HG03025 (cell line): ENCODE results near the gene TAF1C.
"Not testable (repeated sequence)": the region's sequence is repeated elsewhere in the genome, so short reads cannot be mapped to it uniquely, and the experiment has no call there.

Experiments
- ATAC-seq: cut with Tn5 transposase; IDR thresholded peaks from one replicate; pipeline ENCODE4 v1.9.1; 2021; ENCODE audit warnings: mild to moderate bottlenecking, moderate library complexity; ENCODE audit not compliant: unreplicated experiment, low FRiP score

TAF1C gene, protein sequence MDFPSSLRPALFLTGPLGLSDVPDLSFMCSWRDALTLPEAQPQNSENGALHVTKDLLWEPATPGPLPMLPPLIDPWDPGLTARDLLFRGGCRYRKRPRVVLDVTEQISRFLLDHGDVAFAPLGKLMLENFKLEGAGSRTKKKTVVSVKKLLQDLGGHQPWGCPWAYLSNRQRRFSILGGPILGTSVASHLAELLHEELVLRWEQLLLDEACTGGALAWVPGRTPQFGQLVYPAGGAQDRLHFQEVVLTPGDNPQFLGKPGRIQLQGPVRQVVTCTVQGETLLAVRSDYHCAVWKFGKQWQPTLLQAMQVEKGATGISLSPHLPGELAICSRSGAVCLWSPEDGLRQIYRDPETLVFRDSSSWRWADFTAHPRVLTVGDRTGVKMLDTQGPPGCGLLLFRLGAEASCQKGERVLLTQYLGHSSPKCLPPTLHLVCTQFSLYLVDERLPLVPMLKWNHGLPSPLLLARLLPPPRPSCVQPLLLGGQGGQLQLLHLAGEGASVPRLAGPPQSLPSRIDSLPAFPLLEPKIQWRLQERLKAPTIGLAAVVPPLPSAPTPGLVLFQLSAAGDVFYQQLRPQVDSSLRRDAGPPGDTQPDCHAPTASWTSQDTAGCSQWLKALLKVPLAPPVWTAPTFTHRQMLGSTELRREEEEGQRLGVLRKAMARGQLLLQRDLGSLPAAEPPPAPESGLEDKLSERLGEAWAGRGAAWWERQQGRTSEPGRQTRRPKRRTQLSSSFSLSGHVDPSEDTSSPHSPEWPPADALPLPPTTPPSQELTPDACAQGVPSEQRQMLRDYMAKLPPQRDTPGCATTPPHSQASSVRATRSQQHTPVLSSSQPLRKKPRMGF

DNA sequence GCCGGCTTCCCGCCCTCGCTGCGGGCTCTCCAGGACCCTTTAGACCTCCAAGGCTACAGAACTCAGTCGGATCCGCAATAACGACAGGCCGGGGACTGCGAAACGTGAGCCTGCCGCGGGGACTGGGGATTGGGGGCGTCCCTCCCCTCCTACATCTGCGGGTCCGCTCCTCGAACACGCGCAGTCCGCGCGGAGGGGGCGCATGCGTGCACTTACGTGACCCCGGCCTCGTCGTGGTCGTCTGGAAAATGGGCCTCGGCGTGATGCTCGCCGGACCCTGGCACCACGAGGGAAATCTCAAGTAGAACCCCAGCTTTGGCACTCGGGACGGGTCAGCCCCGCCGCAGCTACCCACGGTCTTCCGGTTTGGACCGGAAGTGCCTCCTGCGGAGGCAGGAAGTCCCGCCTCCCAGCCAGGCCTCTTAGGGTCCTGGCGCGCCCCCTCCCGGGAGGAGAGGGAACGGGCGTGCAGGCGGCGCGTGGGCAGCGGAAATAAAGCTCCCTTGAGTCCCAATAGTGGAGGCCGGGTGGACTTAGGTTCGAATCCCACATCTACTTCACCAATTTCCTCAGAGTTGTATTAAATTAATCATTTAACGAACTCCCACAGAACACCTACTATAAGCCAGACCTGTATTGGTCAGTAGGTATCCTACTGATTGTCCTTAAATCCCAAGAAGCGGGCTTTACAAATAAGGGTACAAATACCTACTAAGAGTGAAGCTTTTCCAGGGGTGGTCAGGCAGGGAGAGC, at the start of gene TAF1C:
Gene TAF1C (minus strand): TSS at position 373 of the 753 bp plus-strand sequence. CDS start 2,069 bp downstream, outside the sequence.
- peak; percentile 80 for ATAC-seq

DNA sequence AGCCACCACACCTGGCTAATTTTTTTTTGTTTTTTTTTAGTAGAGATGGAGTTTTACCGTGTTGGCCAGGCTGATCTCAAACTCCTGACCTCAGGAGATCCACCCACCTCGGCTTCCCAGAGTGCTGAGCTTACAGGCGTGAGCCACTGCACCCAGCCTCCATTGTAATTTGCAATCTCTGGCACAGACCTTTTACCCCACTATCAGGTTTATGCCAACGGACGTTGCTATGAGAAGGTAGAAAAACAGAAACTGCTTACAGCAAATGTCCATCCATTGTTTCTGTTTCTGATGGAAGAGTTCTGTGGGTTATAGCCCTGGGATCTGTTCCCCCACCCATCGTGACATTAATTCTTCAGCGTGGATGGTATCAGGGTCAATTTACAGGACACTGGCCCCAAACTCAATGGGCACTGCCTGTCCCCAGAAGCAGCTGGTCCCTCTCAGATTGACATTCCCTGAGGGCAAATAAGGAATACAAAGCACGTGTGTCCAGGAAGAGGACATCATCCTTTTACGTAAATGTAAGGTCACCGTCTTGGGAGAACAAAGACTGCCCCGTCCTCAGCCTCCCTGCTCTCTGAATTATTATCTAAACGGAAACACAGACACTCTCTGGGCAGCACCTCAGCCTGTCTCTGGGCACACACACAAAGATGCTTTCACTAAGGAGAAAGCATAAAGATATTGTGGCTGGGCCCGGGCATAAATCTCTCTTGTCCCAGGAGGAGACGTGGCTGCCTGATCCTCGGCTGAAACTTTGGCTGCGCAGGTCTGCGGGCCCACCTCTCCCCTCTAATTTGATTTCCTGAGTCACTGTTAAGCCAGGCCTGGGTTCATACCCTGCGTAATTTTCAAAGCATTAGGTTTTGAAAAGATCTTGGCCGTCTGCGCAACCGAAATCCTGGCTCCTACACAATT, 47.7 kb upstream of the TAF1C start:
- ATAC-seq: no peak

DNA sequence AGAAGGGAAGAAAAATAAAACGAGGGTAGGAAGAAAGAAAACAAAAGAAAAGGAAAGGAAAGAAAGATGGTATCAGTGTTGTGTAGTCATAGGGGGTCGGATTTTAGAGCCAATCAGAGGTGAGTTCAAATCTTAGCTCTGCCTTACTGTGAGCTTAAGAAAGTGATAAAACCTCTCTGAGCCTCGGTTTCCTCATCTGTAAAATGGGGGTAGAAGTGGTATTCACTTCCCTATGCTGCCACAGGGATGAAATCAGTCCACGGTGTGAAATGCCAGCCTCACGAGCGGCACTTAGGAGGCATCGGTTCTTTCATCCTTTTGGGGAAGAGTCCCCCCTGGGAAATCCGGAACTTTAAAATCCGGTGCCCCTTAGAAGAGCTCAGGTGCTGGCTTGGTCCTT, 46.9 kb upstream of the TAF1C start:
- ATAC-seq: no peak

DNA sequence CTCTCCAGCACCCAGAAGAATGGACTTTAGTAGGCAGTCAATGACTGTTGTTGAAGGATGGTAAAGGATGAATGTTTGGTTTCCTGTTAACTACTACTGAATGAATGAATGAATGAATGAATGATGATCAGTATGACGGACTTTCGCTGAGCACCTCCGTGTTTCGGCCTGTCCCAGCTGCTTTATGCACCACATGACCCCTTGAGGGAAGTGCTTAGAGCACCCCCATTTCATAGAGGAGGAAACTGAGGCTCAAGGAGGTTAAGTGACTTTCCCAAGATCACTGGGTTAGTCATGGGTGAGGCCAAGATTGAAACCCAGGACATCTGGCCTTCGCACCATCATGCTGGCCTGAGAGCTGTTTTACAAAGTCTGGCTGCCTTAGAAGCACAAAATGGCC, 46.1 kb upstream of the TAF1C start:
- ATAC-seq: no peak

DNA sequence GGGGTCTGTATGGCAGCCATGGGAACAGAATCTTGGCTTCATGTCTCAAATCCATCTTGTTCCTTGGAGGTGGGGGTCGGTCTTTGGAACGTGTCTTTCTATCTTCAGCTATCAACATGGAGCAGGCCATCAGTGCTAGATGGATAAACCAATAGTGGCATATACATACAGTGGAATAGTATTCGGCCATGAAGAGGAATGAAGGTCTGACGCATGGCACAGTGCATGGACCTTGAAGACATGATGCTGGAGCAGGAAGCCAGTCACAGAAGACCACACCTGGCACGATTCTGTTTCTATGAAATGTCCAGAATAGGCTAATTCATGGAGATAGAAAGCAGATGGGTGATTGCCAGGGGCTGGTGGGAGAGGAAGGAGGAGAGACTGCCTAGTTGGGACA, 45.2 kb upstream of the TAF1C start:
- ATAC-seq: no peak

DNA sequence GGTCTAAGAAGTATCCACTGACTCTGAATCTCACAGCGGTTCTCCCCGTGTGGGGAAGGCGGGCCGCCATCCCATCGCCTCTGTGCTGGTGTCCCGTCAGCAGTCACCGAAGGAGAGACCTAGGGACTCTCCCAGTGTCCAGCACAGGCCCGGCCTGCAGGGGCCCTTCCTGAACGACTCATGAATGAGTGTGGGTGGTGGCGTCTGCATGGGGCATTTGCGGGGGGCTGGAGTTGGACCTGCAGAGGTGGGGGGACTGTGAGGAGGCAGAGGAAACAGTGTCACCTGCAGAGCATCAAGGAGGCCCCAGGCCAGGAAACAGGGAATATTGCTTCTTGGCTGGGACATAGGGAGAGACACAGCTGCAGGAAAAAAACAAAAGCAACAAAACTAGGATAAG, 42.6 kb upstream of the TAF1C start:
- no peak for ATAC-seq

DNA sequence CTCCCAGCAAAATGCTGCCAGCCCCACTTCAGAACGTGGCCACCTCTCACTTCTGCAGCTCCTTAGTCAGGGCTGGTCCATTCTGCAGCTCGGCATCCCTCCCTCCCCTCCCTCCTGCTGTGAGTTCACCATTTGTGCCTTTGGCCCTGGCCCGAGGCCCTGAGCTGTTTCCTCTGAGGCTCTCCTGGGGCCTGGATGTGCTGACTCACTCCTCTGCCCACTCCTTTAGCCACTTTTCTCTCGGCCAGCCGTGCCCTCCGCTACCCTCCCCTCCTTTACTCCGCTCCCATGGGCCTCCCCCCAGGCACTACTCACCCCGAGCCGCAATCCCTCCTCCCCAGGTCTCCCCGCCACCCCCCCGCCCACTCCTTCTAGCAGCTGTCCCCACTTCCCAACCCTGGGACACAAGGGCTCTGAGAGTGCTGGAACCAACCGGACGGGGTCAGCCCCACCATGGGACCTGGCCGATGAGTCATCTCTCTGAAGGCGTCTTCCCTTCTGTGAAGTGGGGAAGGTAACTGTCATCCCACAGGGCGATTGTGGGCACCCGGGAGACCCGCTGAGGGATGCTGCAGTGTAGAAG, 41.5 kb upstream of the TAF1C start:
- ATAC-seq: no peak

DNA sequence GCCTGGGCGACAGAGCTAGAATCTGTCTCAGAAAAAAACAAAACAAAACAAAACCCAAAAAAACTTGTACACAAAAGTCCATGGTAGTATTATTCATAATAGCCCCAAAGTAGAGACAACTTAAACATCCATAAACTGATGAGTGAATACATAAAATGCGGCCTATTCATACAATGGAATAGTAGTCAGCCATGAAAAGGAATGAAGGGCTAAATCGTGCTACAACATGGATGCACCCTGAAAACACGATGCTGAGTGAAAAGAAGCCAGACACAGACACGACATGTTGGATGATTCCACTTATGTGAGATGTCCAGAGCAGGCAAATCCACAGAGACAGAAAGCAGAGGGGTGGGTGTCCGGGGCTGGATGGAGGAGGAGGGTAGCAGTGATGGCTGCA, 40.7 kb upstream of the TAF1C start:
- ATAC-seq: no peak

DNA sequence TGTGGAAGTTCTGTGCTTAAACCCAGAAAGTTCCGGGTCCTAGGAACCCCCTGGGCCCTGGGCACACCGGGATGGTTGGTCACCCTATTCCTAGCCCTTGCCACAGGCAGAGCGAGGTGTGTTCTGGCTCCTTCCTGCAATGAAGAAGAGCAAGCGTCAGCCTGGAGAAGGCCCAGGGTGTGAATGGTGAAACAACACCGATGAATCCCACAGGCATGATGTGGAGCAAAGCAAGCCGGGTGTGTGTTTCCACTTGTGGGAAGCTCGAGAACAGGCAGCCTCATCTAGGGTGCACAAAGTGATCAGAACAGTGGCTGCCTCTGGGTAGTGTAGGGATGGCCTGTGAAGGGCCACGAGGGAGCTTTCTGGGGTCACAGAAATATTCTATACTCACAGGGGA, 39.2 kb upstream of the TAF1C start:
- no peak for ATAC-seq

DNA sequence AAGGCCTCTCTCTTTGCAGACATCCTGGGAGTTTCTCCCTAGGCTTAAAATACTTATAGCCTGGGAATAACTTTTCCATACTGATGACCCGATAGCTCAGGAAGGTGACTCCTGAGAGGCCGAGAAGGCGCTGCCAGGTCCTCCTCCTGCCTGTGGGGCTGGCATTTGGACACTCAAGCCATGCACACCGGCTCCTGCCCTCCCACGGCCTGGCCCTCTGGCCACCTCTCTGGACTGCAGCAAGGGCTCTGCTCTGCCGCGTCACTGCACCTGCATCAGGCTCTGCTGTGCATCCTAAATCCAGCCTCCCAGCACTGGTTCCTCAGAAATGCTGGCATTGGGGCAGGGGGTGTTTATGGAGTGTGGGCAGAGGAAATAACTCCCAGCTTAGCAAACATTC, 38.7 kb upstream of the TAF1C start:
- no peak for ATAC-seq

DNA sequence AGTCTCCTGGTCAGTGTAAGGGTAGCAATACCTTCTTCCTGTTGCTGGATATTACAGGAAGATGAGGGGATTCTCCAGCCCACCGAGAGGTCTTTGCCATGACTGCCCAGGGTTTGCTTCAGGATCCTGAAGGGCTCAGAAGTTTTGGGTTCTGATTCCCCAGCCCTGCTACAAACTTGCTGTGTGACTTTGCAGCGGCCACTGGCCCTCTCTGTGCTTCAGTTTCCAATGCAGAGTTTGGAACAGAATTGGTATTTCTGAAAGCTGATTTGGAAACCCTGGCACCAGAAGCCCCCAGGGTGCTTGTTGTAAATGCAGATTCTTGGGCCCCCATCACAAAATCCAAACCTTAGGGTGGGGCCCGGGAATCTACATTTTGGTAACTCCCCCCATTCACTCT, 38.3 kb upstream of the TAF1C start:
- ATAC-seq: no peak

DNA sequence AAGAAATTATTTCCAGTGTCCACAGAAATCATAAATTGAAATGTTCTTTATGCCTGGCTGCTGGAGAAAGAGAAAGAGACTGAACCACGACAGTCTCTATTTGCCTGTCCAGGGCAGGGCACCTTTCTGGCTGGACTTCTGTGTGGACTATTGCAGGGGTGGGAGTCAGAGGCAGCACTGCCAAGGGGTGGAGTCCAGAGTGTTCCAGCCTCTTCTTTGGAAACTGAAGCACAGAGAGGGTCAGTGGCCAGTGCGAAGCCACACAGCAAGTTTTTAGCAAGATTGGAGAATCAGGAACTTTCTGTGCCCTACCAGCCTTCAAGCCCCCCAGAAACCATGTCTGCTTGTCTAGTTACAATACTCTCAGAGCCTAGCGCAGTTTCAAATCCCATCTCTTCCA, 37.7 kb upstream of the TAF1C start:
- ATAC-seq: no peak

DNA sequence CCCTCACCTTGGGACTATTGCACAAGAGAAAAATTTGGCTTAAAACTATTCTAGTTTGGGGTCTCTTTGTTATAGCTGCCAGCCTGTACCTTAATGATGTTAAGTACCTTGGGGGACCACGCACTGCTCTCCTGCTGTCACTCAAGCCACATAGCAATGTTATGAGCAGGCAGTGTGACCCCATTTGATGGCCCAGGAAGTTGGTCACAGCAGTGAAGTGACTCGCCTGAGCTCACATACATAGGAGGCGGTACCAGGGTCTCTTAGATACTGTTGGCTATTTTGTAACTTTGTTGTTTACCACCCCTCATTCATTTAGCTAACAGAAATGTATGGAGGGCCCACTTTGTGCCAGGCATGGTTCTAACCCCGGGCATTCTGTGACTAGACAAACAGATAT, 36.6 kb upstream of the TAF1C start:
- ATAC-seq: no peak

DNA sequence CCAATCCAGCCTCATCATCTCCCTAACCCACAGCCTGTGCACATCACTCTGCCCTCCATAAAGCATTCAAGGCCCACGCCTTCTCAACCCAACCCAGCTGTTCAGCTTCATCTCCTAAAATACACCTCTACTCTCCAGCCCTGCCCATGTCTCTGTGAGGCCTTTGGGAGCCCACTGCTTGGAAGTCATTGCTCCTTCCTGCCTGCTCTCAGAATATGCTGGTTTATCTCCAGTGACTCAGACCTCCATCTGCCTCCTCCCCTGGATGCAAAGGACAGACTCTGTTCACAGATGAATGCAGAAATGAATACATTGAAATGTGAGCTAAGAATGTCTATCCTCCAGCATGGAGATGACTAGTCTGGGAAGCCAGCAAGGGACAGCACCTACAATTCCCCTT, 34.0 kb upstream of the TAF1C start:
- no peak for ATAC-seq

DNA sequence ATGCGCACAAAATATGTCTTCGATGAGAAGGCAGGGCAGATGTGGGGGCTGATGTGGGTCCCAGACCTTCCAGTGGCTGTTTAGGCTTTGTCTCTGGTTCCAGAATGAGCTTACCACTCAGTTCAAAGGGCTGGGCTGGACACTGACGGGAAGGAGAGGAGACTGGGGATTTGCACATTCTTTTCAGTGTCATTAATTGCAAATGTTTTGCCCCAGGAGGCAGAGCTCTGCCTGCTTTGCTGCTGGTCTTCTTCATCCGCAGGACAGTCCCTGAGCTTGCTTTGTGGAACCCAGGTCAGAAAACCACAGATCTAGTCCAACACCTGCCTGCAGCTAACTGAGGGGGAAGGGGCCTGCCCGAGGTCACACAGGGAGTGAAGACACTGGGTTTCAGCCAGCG, 32.1 kb upstream of the TAF1C start:
- ATAC-seq: no peak

DNA sequence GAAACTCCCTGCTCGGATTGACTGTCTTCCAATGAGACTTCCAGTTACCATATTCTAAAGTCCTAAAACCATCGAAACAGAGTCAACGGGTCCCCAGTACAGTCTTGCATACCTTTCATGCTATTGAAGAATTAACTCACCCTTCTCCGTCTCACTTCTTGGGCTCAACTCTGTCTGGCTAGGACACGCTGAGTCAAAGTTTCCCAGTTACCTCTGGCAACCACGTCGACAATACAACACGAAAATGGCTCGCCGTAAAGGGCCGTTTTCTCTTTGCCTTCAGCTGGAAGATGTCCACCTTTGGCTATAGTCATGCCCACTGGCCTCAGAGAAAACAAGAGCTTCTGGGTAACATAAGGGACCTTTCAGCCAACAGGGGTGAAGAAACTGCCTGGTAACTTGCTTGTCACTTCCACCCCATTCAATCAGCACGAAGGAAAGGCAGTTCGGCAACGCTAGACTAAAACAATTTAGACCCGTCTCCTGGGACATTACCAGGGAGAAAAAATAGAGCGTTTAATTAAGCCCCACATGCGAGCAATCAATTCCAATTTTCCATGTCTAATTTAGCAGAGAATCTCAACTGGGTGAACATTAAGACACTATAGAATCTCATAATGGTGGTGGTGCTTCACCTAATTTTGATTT, 31.4 kb upstream of the TAF1C start:
- ATAC-seq: no peak

DNA sequence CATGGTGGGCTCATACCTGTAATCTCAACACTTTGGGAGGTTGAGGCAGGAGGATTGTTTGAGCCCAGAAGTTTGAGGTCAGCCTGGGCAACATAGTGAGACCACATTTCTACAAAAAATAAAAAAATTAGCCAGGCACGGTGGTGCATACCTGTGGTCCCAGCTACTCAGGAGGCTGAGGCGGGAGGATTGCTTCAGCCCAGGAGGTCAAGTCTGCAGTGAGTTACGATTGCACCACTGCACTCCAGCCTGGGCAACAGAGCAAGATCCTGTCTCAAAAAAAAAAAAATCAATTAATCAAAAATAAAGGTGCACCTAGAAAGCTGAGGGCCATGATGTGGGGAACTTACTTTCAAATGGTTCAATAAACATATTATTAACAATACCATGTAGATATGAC, 29.3 kb upstream of the TAF1C start:
- ATAC-seq: not testable (repeated sequence)

DNA sequence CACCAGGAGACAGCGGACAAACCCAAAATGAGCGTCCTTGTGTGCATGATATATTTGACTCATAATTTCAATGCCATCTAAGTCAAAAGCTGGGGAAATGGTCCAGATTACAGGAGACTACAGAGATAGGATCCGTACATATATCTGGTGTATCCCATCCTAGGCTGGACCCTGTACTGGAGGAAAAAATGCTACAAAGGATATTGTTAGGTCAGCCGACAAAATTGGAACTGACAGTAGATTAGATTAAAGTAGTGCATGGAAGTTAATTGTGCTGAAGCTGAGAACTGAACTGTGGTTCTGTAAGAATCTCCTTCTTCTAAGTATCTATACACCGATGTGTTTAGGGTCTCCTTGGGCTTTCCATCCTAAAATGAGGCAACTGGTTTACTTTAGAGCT, 28.7 kb upstream of the TAF1C start:
- no peak for ATAC-seq

DNA sequence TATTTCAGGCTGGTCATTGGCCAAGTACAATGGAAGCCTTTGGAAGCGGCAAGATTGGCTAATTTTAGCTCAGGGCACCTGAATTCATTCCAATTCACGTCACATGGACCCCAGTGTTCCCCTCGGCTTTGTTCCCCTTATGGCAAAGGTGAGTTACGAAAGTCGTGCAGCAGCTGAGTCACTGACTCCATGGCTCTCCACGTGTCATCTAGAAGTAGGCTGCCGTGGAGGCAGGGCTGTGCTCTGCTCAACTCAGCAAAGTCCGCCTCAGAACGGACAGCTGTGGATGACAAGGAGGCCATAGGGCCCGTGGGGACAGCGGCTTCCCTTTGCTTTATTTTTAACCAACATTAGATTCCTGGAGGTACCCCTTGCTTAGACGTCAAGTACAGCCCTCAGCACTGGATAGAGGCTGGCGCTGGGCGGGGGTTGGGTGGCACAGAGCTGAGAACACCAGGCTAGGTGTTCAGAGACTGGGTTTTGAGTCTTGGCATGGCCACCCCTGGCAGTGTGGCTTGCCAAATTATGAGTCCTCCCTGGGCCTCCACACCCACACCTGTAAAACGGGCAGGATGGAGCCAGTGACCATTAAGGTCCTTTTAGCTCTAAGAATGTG, 27.7 kb upstream of the TAF1C start:
- ATAC-seq: no peak
